Activated T-cell treated with anti-CD3 and anti-CD28 coated beads for 24 hours (primary cell): ENCODE results near the gene IQCM.

ENCODE experiments used
- DNase-seq: peaks from one replicate; pipeline ENCODE4 v3.0.0-alpha.2; 2020; ENCODE audit warnings: low read depth

The IQCM gene

GRCh38 chr4:149709640-149710039 is 106.0 kb downstream of the IQCM start:
- no peak for DNase-seq

DNA sequence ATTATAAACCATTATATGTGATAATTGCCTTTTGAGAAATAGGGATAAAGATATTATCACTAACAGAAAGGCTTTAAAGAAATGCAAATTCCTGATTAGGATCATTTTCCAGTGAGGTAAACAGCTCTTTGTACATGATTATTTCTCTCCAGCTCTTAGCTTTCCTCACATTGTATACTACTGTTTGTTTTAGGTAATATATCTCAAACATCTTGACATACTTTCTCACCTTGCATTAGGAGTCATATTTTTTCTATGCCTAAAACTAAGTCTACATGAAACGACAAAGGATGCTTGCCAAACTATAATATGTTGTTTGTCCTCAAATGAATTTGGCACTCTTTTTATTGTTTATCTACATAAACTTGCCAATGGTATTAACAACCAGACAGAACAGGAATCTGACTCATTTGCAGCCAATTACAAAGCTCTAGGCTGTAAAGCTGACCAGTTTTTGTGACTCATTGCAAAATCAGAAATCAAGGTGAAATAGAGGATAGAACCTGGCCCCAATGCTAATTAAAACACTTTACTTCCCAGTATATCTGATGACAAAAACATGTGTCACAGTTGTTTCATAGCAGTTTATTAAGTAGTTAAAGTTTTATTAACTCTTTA is 107.0 kb downstream of the IQCM start:
- DNase-seq: no peak

DNA sequence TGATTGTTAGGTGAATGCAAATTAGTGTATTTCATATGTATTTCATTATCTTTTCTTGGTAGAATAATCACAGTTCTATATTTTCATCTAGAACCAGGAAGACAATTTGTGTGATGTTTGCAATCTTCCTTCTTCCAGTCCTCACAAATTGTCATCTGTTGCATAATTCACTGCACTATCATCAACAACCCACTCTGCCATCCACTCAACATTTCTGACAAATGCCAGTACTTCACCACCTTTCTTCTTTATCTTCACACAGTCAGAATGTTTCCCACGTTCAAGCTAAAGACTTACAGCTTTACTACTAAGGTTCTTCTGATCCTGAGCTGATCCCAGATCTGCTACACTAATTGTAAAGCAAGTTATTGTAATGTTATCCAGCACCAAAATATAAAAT is 107.8 kb downstream of the IQCM start:
- DNase-seq: no peak

DNA sequence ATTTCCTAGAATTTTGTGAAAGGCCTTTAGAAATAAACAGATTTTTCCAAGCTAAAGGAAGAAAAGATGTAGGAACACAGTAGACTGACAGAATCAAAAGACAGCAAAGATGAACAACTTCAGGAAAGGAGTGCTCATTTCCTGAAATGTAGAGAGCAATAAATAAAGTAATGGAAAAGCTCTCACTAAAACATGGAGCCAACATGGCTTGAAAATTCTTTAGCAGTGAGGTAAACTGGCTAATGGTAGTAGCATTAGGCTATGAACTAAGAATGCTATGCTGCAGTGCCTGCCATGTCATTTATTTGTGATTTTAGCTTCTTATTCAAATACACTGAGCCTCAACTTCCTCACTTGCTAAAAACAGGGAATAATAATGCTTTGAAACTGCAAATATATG is 108.7 kb downstream of the IQCM start:
- no peak for DNase-seq

- no peak for DNase-seq
These were observed 113.0 kb downstream of the IQCM start for GRCh38 chr4:149702414-149703293.

GRCh38 chr4:149701435-149702156 is 114.0 kb downstream of the IQCM start:
- no peak for DNase-seq

GRCh38 chr4:149700272-149700671 is 115.4 kb downstream of the IQCM start:
- DNase-seq: no peak

DNA sequence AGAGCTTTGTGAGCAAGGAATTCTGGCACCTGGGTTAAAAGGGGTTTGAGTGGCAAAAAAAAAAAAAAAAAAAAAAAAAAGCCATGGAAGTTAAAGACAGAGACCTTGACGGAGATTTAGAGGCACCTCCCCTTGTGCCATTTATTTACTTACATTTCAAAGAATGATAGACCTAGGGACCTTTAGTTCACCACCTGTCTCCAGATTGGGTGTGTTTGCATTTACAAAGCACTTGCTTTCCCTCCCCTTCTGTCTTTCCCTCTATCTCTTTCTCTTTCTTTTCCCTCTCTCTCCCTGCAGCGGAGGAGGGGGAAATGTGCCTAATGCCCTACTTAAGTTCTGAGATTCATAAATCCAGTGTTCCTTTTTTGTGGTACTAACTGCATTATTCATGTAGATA is 116.0 kb downstream of the IQCM start:
- no peak for DNase-seq

- DNase-seq: no peak
These were observed 124.9 kb downstream of the IQCM start for GRCh38 chr4:149690726-149691125.

- no peak for DNase-seq
These were observed 131.1 kb downstream of the IQCM start for GRCh38 chr4:149684516-149684915.

- no peak for DNase-seq
These were observed 139.6 kb downstream of the IQCM start for GRCh38 chr4:149676076-149676475.

- DNase-seq: no peak
These were observed 169.9 kb downstream of the IQCM start for GRCh38 chr4:149645790-149646189.

DNA sequence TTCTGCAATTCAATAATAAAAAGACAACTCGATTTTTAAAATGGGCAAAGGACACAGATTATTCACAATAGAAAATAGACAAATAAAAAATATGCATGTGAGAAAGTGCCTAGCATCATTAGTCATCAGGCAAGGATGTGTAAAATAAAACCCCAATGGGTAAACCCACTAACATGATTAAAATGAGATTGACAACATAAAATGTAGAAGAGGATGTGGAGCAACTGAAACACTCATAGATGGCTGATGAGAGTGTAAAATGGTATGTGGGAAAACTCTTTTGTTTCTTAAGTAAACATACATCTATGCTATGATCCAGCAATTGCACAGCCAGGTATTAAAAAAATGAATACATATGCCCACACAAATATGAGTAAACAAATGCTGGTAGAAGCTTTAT is 177.6 kb downstream of the IQCM start:
- DNase-seq: no peak

DNA sequence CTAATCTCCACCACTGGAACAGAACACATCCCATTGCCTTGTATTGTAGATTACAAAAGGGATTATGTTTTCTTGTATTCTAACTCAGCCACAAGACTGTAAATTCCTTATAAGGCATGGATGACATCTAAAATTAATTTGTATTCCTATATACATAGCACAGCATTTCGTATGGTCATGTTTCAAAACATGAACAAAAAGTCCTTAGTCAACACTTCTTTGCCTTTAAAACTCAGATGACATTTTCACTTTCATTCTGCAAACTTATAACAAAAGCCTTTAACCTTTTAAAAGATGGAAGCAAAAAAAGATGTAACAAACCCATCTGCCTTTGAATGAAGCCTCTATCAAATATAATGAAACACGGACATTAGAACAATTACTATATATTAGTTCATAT is 181.3 kb downstream of the IQCM start:
- DNase-seq: no peak

DNA sequence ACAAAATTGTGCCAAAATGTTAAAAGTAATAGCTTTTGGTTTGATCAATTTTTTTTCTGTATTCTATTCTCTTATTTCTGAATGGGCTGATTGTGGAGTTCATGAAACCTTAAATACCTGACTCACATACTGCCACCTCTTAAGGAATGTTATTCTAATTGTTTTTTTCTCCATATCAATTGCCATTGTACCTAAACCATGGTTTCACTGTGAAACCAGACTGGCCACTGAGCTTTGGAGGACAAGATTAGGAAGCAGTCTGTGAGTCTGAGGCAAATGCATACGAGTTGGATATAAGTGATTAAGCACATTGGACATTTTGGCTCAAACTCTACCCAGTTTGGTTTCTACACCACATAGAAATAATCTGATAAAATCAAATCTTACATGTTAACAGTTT is 184.0 kb downstream of the IQCM start:
- DNase-seq: no peak

DNA sequence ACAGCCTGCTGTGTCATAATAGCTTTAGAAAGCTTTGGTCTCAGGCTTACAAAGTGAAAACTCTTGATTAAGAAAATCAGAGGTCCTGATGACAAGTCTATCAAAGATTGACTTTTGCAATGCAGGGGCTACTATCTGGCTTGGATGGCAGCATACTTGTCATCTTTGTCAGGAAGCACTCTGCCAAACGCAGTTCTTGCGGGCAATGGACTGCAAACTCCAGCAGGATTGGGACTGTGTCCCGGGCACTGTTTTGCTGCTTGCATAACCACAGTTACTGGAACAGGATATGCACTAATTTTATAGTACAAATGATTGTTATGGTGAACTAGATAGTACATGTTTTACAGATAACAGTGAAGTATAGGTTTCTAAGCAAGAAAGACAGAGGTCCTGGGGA is 185.6 kb downstream of the IQCM start:
- no peak for DNase-seq

DNA sequence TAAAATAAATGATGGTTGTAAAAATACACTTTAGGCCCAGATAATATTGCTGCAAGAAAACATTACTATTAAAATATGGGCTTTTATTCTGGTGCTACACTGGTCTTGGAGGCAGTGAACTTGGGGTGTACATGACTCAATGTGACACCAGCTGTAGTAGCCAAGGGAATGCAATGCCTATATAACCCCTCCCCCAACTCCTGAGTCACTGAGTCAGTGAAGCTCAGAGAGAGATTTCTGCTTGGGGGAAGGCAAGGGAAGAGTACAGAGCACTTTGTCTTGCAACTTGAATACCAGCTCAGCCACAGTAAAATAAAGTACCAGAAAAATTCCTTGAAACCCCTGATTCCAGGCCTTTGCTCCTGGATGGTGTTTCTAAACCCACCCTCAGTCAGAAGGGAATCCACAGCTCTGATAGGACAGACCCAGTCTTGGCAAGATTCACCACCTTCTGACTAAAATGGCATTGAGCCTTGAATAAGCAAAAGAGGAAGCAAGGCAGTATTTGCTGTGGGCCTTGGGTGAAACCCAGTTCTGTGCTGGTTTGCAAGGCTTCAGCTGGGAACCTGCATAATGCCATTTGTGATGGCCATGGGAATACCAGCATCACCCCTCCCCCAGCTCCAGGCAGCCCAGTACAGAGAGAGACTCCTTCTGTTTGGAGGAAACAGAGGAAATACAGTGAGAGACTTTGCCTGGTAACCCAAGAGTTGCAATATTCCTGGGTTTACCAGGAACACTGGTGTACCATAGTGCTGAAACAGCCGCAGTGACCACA is 209.9 kb downstream of the IQCM start:
- no peak for DNase-seq

- DNase-seq: no peak
These were observed 210.8 kb downstream of the IQCM start for GRCh38 chr4:149604827-149605226.

- no peak for DNase-seq
These were observed 220.1 kb downstream of the IQCM start for GRCh38 chr4:149595500-149595899.

- DNase-seq: no peak
These were observed 225.8 kb downstream of the IQCM start for GRCh38 chr4:149589826-149590225.

- DNase-seq: no peak
These were observed 230.9 kb downstream of the IQCM start for GRCh38 chr4:149584722-149585121.

DNA sequence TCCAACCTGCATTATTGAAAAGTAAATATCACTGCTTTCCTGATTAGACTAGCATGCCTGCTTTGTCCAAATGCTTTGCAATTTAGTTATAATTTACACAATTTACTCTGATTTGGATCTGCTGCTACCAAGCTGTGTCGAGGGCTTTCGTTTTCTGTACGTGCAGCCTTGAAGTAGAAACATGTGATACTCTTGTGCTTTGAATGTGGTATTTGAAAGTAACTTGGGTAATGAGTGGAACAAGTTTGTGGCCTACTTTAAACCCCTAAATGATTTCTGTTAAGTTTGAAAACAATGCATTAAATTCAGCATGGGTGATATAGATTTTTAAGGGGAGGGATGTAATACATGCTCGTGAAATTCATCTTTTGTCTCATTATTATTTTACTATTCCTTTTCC is 240.7 kb downstream of the IQCM start:
- DNase-seq: no peak
